NOMO-1 (cell line): ENCODE results near the gene RBMS3.
"Not testable (repeated sequence)": the region's sequence is repeated elsewhere in the genome, so short reads cannot be mapped to it uniquely, and the experiment has no call there.

Experiments
- DNase-seq, 2 experiments: peaks; one replicate each; lab custom pipeline; 2025; ENCODE audit not compliant: unreplicated experiment in 2 of 2; lab: John Stamatoyannopoulos, UW

The RBMS3 gene

DNA sequence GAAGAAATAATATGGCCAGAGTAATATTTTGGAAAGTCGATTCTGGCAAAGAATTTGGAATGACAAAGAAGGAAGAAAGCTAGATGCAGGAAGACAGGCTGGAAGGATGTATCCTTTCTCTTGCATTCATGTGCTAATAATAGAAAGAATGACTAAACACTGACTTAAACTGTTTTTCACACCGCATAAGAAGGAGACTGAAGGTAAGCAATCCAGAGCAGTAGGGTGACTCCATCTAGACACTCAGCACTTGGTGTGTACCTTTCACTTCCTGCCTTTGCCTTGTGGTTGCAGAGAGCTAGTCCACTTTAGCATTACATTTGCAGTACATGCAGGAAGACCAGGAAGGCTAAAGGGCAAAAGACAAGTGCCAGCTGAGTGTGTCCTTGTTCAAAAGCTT is 234.6 kb downstream of the RBMS3 start:
- peak; percentile 23 to 37 for DNase-seq

GRCh38 chr3:29516164-29516563 is 235.3 kb downstream of the RBMS3 start:
- no peak for DNase-seq

DNA sequence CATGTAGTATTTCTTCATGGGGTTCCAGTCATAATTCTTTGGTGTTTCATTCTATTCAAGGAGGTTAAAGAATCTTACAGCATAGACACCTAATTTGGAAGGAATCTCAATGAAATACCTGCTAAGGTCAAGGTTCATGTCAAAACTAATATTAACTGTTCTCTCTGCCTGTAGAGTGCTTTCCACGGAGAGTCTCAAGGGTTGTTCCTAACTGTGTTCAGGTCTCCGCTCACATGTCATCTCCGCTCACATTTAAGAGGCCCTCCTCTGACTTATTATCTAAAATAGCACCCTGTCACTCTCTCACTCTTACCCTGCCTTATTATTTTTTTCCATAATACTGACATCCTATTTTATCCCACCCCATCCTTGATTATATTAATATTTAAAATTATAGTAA is 239.9 kb downstream of the RBMS3 start:
- no peak for DNase-seq

DNA sequence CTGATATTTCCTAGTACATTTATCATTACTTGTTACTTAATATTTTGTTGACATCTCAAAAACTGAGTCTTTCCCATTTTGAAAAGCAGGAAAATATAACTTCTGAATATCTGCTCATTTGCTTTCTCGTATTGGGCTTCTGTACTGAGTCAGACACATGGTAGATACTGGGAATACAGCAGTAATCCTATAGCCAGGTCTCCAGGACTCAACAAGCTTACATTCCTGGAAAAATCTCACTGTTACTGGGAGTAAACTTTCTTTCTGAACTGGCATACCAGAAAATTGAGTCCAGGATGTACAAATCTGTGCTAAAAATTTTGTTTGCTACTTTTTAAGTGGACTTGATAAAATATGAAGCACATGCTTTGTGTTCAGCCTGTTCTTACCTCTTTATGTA is 240.4 kb downstream of the RBMS3 start:
- no peak for DNase-seq

DNA sequence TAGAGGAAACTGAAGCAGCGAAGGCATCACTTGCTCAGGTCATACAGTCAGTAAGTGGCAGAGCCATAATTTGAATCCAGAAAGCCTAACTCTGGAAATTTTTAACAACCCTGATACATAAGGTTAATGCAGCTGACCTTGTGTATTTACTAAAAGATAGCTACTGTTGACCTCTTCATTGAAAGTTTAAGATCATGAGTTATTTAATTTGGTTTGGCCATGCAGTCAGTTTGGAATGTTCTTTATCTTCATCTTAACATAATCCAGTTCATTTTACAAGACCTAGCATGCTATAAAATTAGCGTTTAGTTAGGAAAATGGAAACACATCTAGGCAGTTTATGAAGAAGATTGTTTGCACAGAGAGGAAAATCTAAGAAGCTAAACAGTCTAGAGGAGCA is 240.9 kb downstream of the RBMS3 start:
- no peak for DNase-seq

DNA sequence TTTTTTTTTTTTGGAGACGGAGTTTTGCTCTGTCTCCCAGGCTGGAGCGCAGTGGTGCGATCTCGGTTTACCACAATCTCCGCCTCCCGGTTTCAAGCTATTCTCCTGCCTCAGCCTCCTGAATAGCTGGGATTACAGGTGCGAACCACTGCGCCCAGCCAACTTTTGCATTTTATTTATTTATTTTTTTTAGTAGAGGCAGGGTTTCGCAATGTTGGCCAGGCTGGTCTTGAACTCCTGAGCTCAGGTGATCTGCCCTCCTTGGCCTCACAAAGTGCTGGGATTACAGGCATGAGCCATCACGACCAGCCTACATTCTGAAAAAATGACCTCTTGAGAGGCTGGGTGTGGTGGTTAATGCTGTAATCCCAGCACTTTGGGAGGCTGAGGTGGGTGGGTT is 243.6 kb downstream of the RBMS3 start:
- DNase-seq: not testable (repeated sequence)

- peak; percentile 16 to 46 for DNase-seq
Observed at GRCh38 chr3:29525254-29525881, 244.5 kb downstream of the RBMS3 start.

DNA sequence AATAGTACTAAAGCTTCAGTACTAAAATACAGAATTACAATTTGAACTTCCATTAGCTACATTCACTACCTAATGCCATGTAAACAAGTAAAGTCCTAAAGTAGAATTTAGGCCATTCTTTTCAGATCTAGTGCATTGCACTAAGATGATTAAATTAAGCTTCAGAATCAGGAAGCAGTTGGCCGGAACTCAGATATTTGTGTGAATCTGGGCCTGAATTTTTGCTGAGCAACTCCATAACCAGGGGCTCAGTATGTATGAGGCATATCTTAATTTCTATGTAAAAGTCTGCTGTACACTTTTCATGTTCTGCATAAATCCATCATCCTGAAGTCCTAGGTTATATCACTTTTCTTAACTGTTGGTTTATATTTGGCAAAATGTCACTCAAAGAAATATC is 246.4 kb downstream of the RBMS3 start:
- DNase-seq: no peak

DNA sequence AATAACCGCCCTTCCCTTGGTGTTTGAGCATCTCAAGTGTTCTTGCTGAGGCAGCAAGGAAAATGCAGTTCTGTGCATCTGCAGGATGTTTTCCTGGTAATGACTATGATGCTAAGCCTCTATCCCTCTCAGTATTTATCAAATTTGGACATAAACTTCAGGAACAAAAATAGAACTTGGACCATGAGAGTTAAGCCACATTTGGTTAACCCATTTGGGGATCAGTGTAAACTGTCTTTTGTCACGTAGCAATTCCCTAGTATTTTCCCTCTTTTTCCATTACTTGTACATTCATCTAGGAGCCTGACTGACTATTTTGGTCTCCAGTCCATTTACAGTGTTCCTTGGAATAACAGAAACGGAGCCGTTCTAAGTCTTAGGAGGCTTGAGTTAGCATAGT is 250.8 kb downstream of the RBMS3 start:
- DNase-seq: no peak

- DNase-seq: no peak
Observed at GRCh38 chr3:29532473-29532872, 251.6 kb downstream of the RBMS3 start.

DNA sequence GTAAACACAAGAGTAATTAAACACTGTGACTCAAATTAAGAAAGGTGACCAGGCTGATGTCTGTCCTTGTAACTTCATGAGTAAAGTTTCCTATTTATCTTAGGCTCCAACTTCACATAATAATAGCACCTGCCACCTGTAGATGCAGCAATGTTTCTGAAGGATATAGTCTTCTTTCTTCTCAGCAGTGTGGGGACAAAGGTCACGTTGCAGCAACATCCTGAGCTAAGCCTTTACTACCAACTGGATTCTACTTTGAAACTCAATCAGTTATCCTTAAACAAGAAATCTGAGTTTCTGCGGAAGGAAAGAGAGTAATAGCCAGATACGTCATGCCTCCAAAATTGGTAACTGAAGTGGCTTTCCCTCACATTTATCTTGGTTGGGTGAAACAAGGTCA is 253.1 kb downstream of the RBMS3 start:
- no peak for DNase-seq

DNA sequence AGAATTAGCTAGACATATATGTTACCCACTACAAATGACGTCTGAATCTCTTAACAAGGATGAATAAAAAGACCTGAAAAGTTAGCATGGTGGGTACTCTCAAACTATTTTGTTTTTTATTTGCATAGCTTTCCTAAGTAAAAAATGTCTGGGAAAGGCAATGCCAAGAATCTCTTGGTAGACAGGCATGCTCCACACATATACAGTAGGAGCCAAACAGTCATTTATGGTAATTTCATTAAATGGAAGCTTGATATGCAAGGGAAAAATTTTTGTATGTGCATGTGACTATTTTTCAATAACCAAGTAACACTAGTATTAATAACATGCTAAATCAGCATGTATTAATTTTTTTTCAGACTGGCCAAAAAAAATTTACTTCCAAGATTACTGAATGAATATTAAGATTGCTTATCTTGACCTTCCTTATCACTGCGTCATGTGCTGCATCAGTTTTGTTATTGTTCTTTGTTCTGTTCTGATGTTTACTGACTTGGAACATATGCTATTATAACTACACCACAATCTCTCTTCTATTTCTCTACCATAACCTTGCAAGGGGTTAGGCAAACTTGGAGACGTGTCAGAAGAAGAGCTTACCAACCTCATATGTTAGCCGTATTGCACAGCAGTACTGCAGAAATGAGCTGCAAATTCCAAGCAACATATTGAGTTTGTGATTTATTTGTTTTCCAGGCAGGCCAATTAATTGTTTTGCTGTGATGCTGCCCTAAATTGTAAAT is 255.3 kb downstream of the RBMS3 start:
- DNase-seq: no peak

DNA sequence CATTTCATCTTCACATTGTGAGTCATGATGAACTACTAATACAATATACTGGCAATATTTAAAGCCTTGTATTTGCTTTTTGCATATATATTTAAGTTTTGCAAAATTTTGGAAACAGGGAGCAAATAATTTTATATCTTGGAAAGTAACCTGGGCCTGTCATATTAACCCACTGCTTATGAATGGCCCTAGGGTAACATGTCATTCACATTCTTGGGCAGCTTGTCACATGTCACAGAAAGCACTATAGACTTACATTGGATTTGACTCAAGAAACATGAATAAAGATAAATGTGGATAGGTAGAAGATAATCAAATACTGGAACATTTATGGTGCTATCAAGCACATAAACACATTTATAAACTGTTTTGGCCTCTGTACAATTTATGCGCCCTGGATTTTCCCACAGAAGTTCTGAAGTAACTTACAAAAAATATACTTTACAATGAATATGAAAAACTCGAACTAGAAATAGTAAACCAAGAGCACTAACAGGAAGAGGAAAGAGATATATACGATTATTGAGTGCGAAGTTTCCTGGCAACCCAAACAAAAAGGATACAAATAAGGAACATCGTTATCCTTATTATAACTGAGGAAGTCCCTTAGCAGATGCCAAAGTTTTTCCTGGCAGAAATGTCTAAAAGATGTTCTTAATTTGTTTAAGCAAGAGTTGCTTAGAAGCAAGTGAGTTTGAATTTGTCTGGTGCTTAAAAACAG is 257.2 kb downstream of the RBMS3 start:
- no peak for DNase-seq

DNA sequence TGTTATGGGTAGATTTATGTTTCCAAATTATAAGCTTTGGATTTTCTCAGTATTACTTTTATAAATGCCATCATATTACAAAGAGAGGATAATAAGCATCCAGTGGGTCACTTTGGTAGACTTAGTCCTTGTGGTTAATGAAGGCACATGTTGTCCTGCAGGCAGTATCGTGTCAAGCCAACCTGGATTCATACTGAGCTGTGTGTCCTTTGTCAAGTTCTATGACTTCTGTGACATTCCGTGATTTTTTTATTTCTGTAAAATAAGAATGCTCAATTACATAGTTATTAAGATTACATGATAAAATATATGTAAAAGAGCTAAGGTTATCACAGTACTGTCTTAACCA is 257.7 kb downstream of the RBMS3 start:
- no peak for DNase-seq

DNA sequence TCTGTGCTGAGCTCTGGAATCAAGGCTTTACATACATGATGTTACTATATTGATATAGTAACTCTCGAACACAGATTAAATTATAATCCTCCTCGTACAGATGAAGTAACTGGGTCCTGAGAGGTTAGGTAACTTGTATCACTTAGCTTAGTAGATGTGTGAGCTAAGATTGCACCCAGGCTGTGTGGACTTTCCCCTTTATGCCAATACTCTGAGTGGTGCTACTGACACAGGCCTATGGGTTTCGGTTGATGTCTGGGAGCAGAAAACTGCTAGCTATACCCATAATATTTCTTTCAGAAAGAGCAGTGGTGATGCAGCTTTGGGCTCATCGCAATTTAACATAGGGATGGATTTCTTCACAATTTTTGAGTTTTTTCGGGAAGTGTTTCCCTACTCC is 259.7 kb downstream of the RBMS3 start:
- no peak for DNase-seq

DNA sequence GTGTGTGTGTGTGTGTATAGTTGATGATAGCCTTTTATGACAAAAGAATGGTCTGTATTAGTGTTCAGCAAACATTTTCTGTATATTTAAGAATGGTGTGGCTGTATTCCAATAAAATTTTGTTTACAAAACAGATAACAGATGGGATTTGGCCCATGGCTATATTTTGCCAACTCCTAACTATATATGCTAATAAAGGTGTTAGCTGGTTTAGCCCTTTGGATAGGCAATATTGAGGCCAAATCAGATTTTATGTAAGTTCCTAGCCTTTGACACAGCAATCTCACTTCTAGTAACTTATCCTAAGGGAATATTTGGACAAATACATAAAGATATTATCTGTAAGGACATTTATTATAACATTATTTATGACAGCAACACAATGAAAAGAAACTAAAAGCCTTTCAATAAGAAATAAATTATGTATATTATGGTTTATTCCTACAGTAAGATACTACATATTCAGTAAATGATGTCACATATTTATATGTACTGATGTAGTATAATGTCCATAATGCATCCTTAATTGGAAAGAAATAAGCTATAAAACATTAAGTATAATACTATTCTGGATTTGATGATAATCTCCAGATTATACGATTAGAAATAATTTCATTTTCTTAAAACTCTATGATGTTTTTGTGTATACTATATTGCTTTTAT is 264.0 kb downstream of the RBMS3 start:
- DNase-seq: no peak

DNA sequence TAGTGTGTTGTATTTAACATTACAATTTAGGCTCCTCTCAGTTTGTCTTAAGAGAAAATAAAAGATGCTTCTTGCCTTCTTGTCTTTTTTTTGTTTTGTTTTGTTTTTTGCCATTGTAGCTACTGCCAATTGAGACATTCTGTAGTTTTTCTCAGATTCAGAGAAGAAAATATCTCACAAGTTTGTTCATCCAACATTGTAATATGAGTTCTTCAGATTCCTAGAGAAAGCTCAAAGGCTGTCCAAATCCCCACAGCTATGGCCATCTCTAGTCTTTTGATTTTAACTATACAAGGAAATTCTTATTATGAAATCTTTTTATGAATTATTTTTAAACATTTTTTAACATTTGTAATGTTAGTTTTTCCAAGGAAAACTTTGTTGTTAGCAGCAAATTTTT is 264.7 kb downstream of the RBMS3 start:
- no peak for DNase-seq

DNA sequence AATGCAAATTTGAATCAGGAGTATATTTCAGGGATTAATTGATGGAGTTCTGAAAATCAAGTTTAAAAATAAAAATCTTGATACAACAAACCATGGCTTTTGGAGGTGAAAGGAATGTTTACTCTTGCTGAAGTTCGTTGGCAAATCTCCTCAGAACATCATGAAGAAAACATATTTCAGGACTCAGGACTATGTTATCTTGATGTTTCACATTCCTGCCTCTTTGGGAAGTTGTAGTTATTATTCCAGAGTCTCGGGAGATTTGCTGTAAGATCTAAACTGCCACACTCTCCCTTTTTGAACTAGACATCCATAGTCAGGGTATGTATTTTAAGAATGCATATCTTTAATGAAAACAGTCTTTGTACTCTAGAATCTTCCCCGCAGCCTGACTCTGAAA is 271.2 kb downstream of the RBMS3 start:
- no peak for DNase-seq

DNA sequence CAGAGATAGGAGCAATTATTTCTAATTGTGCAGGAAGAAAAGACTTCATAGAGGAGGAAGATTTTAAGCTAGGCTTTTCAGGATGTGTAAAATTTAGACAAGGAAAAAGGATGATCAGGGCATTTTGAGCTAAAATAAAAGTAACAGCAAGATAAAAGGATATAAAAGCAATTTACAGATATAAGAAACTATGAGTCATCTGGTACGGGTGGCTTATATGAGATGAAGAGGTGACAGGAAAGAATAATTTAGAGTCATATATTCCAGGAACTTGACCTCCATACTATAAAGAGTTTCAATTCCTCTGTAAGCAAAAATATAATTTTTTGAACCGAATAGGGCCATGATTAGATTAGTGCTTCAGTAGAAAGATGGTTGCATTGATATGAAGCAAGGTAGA is 273.7 kb downstream of the RBMS3 start:
- peak in 1 of 2 experiments; percentile 42 for DNase-seq

GRCh38 chr3:29555590-29555989 is 274.7 kb downstream of the RBMS3 start:
- DNase-seq: no peak

DNA sequence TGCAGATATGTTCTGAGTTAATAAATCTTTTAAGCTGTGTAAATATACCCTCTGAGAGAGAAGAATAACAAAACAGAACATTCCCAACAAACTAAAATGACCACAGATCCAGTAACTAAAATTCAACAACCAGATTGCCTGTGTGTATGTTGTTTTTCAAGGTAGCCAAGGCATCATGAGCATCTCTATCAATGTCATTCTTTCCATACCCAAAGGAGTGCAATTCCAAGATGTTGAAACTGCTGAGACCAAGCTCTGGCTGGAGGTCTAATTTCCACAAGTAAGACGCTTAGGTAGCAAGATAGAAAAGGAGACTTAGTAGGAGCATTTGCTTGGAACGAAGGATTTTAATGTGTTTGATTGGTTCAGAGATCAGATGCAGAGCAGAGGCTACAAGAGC is 276.3 kb downstream of the RBMS3 start:
- DNase-seq: no peak

DNA sequence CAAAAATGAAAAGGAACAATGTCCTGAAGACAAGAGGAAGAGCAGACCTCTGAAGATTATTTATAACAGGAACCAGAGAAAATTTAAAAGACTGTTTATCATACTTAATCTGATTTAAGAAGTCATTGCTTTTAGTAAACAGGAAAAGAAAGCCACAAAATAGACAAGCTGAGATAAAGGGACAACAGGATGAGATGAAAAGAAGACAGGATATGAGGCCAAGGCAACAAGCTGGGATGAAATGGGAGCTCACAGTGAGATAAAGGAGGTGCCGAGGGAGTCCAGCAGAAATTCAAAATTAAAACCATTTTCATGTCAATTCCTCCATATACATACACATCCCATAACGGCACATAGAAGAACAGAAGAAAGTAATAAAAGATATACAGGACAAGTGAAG is 277.0 kb downstream of the RBMS3 start:
- no peak for DNase-seq
